Measurements from ENCODE around the gene NUDT9.

- TF ChIP-seq EZH2phosphoT487 (conservative IDR thresholded peaks at IDR 0.05; ENCODE audit: low read length) = no peak
- TF ChIP-seq, protein P1, sequence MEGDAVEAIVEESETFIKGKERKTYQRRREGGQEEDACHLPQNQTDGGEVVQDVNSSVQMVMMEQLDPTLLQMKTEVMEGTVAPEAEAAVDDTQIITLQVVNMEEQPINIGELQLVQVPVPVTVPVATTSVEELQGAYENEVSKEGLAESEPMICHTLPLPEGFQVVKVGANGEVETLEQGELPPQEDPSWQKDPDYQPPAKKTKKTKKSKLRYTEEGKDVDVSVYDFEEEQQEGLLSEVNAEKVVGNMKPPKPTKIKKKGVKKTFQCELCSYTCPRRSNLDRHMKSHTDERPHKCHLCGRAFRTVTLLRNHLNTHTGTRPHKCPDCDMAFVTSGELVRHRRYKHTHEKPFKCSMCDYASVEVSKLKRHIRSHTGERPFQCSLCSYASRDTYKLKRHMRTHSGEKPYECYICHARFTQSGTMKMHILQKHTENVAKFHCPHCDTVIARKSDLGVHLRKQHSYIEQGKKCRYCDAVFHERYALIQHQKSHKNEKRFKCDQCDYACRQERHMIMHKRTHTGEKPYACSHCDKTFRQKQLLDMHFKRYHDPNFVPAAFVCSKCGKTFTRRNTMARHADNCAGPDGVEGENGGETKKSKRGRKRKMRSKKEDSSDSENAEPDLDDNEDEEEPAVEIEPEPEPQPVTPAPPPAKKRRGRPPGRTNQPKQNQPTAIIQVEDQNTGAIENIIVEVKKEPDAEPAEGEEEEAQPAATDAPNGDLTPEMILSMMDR (IDR thresholded peaks at IDR 0.05; ENCODE audit: insufficient read depth, low read length, poor library complexity, severe bottlenecking) = no peak
These were observed 30.2 kb upstream of the NUDT9 start for GRCh38 chr4:87392183-87392582.
